Naive B cell (primary cell): ENCODE results near the gene RALGPS2. TPM values are rescaled to one million over a fixed set of nuclear protein-coding genes. Genes with fewer than 3 reads are reported as not detected.
"Not testable (repeated sequence)": the region's sequence is repeated elsewhere in the genome, so short reads cannot be mapped to it uniquely, and the experiment has no call there.

Experiments used
- ATAC-seq, 2 donors: fragments of 150-1000 bp; cut with Tn5 transposase; 2 replicates each; pipeline ENCODE4 v1.10.0; 2021; ENCODE audit warnings: low read depth in 2 of 2, mild to moderate bottlenecking in 2 of 2, moderate library complexity in 2 of 2
- DNase-seq: peaks from one replicate; pipeline ENCODE4 v3.0.0; 2022
- H3K27ac Mint-ChIP-seq, 6 donors: one replicate each; pipeline ENCODE4 v1.8.0; 2020 to 2022; ENCODE audit warnings: mild to moderate bottlenecking in 6 of 6, mixed read lengths in 6 of 6, moderate library complexity in 5 of 6, inconsistent platforms in 2 of 6
- H3K27me3 Mint-ChIP-seq, 3 donors: one replicate each; pipeline ENCODE4 v1.8.0; 2021 to 2022; ENCODE audit warnings: mixed read lengths in 3 of 3, mild to moderate bottlenecking in 1 of 3
- H3K36me3 Mint-ChIP-seq, 2 donors: one replicate each; pipeline ENCODE4 v1.8.0; 2020 to 2022; ENCODE audit warnings: mixed read lengths in 2 of 2, inconsistent platforms in 1 of 2, mild to moderate bottlenecking in 1 of 2
- H3K4me1 Mint-ChIP-seq, 3 donors: one replicate each; pipeline ENCODE4 v1.8.0; 2020 to 2022; ENCODE audit warnings: mixed read lengths in 3 of 3, inconsistent platforms in 1 of 3, mild to moderate bottlenecking in 1 of 3, moderate library complexity in 1 of 3
- H3K4me3 Mint-ChIP-seq, 8 donors: one replicate each; pipeline ENCODE4 v1.8.0; 2020 to 2022; ENCODE audit warnings: mild to moderate bottlenecking in 8 of 8, mixed read lengths in 8 of 8, moderate library complexity in 8 of 8, inconsistent platforms in 2 of 8
- H3K9me3 Mint-ChIP-seq, 7 donors: one replicate each; pipeline ENCODE4 v1.8.0; 2020 to 2022; ENCODE audit warnings: mixed read lengths in 7 of 7, mild to moderate bottlenecking in 5 of 7, inconsistent platforms in 2 of 7, moderate library complexity in 1 of 7
- polyA plus RNA-seq, 6 donors: library from polyadenylated mRNA; unstranded; fragments of 300-500 nt; fragmentation: Illumina TruSeq; gene quantifications; one replicate each; pipeline ENCODE4 v1.2.3, GENCODE V29; 2021; ENCODE audit warnings: low read depth in 6 of 6

The RALGPS2 gene
- polyA plus RNA-seq, 6 donors from 2014 or later = 90.9 to 349 (median 298) TPM

- peaks cover 51 to 53% of the 10 kb centered on the region in 2 donors for H3K36me3 Mint-ChIP-seq
- DNase-seq = no peak
- peaks cover 11 to 63% (median 49%) of the 10 kb centered on the region in 7 donors for H3K9me3 Mint-ChIP-seq
- peaks cover 35 to 71% (median 65%) of the 10 kb centered on the region in 3 donors for H3K4me1 Mint-ChIP-seq
- no peaks in the 10 kb centered on the region for H3K27me3 Mint-ChIP-seq
- H3K4me3 Mint-ChIP-seq = no peak overlapping the region
- H3K27ac Mint-ChIP-seq = peak overlapping the region in 4 of 6 donors; percentile 4 to 75 (median 42)
- ATAC-seq = no peak
Measured at GRCh38 chr1:178752891-178753290, 27.8 kb downstream of the RALGPS2 start.

GRCh38 chr1:178754655-178755256 is 29.7 kb downstream of the RALGPS2 start:
- peaks cover 20 to 80% (median 67%) of the 10 kb centered on the region in 7 donors for H3K9me3 Mint-ChIP-seq
- peaks cover 69 to 71% of the 10 kb centered on the region in 2 donors for H3K36me3 Mint-ChIP-seq
- not testable (repeated sequence) for DNase-seq, ATAC-seq, H3K27me3 Mint-ChIP-seq
- H3K27ac Mint-ChIP-seq = peak overlapping the region in 3 of 6 donors; percentile 49 to 93 (median 70)
- H3K4me3 Mint-ChIP-seq = peak overlapping the region in 2 of 8 donors; percentile 26 to 61
- peaks cover 39 to 70% (median 67%) of the 10 kb centered on the region in 3 donors for H3K4me1 Mint-ChIP-seq

DNA sequence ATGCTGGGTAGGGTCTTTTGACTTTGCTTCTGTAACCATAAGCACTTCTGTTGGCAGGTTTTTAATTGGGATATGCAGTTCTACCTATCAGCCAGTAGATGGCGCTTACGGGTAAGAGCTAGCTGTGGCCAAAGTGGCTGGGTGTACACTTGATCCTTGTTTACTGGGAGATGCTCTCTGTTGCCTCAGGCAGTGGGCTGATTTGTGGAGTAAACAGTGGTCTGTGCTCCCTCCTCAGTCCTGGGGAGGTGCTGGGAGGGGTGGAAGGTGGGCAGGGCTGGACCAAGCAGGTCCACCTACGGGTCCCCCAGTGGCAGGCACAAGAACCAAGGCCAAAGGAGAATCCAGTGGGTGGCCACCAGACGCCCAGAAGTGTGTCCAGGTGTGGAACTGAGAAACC is 43.4 kb downstream of the RALGPS2 start:
- ATAC-seq (peak in 1 of 2 donors; percentile 36), DNase-seq (no peak)
- peak overlapping the region in 4 of 8 donors; percentile 23 to 66 (median 58) for H3K4me3 Mint-ChIP-seq

GRCh38 chr1:178772952-178773351 is 47.9 kb downstream of the RALGPS2 start:
- no peak for ATAC-seq

More for the DNA sequence above, 43.4 kb downstream of the RALGPS2 start:
- peaks cover 51 to 61% of the 10 kb centered on the region in 2 donors for H3K36me3 Mint-ChIP-seq
- H3K27me3 Mint-ChIP-seq = no peaks in the 10 kb centered on the region
- H3K9me3 Mint-ChIP-seq = peaks cover 10 to 63% (median 45%) of the 10 kb centered on the region in 7 donors
- H3K27ac Mint-ChIP-seq = peak overlapping the region; percentile 21 to 92 (median 76)
- peaks cover 42 to 76% (median 62%) of the 10 kb centered on the region in 3 donors for H3K4me1 Mint-ChIP-seq

GRCh38 chr1:178774263-178774662 is 49.2 kb downstream of the RALGPS2 start:
- ATAC-seq (peak in 1 of 2 donors; percentile 23), DNase-seq (no peak)
- Mint-ChIP-seq H3K27me3 (no peaks in the 10 kb centered on the region), H3K9me3 (peaks cover 0 to 12% (median 3%) of the 10 kb centered on the region in 7 donors), H3K27ac (peak overlapping the region in 4 of 6 donors; percentile 27 to 78 (median 40)), H3K4me1 (peaks cover 17 to 67% (median 38%) of the 10 kb centered on the region in 3 donors), H3K36me3 (peaks cover 13 to 23% of the 10 kb centered on the region in 2 donors), H3K4me3 (peak overlapping the region in 1 of 8 donors; percentile 29)

More at GRCh38 chr1:178772952-178773351, 47.9 kb downstream of the RALGPS2 start:
- Mint-ChIP-seq H3K4me3 (no peak overlapping the region), H3K27ac (peak overlapping the region in 2 of 6 donors; percentile 65 to 70), H3K27me3 (no peaks in the 10 kb centered on the region), H3K36me3 (peaks cover 22 to 24% of the 10 kb centered on the region in 2 donors), H3K4me1 (peaks cover 25 to 78% (median 47%) of the 10 kb centered on the region in 3 donors), H3K9me3 (peaks cover 3 to 20% (median 7%) of the 10 kb centered on the region in 7 donors)
- no peak for DNase-seq

GRCh38 chr1:178776553-178776952 is 51.5 kb downstream of the RALGPS2 start:
- peaks cover 21 to 36% of the 10 kb centered on the region in 2 donors for H3K36me3 Mint-ChIP-seq
- no peak for ATAC-seq
- H3K4me3 Mint-ChIP-seq = peak overlapping the region in 1 of 8 donors; percentile 14
- peaks cover 29 to 64% (median 36%) of the 10 kb centered on the region in 3 donors for H3K4me1 Mint-ChIP-seq
- H3K27me3 Mint-ChIP-seq = no peaks in the 10 kb centered on the region
- DNase-seq = no peak
- peaks cover 0 to 6% (median 0%) of the 10 kb centered on the region in 7 donors for H3K9me3 Mint-ChIP-seq
- H3K27ac Mint-ChIP-seq = peak overlapping the region in 2 of 6 donors; percentile 67 to 78

GRCh38 chr1:178781533-178782330 is 56.7 kb downstream of the RALGPS2 start:
- Mint-ChIP-seq H3K27ac (peak overlapping the region; percentile 84 to 93 (median 92)), H3K4me1 (peaks cover 50 to 54% (median 51%) of the 10 kb centered on the region in 3 donors)

GRCh38 chr1:178784131-178784536 is 59.1 kb downstream of the RALGPS2 start:
- ATAC-seq = no peak

More at GRCh38 chr1:178781533-178782330, 56.7 kb downstream of the RALGPS2 start:
- peaks cover 0 to 6% (median 0%) of the 10 kb centered on the region in 7 donors for H3K9me3 Mint-ChIP-seq
- ATAC-seq (peak in 1 of 2 donors; percentile 5), DNase-seq (no peak)
- H3K27me3 Mint-ChIP-seq = no peaks in the 10 kb centered on the region
- H3K4me3 Mint-ChIP-seq = peak overlapping the region in 6 of 8 donors; percentile 44 to 75 (median 52)
- H3K36me3 Mint-ChIP-seq = peaks cover 31 to 43% of the 10 kb centered on the region in 2 donors

DNA sequence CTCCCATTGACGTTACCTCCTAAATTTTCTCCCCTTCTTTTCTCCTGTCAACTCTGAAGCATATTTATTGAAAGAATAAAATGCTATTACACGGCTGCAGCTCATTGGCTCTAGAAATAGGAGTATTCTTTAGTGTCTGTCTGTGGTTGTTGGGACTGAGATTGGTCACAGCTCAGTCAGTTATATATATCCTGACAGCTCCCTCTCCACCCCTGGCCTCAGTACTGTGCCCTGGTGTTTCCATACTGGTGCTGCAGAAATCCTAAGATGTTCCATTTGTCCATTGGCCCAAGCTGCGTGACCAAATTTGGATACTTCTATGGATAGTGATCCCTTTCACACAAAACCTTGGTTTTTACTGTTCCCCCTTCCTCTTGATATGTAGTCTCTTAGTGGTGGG is 67.3 kb downstream of the RALGPS2 start:
- Mint-ChIP-seq H3K27ac (peak overlapping the region; percentile 28 to 89 (median 79)), H3K9me3 (no peaks in the 10 kb centered on the region), H3K36me3 (peaks cover 36 to 42% of the 10 kb centered on the region in 2 donors), H3K27me3 (no peaks in the 10 kb centered on the region), H3K4me1 (peaks cover 44 to 62% (median 59%) of the 10 kb centered on the region in 3 donors), H3K4me3 (no peak overlapping the region)
- ATAC-seq (no peak), DNase-seq (no peak)

More at GRCh38 chr1:178784131-178784536, 59.1 kb downstream of the RALGPS2 start:
- H3K27me3 Mint-ChIP-seq = no peaks in the 10 kb centered on the region
- peaks cover 48 to 59% of the 10 kb centered on the region in 2 donors for H3K36me3 Mint-ChIP-seq
- H3K4me3 Mint-ChIP-seq = no peak overlapping the region
- peaks cover 64 to 71% (median 68%) of the 10 kb centered on the region in 3 donors for H3K4me1 Mint-ChIP-seq
- no peak for DNase-seq
- H3K9me3 Mint-ChIP-seq = peaks cover 0 to 4% (median 0%) of the 10 kb centered on the region in 7 donors
- peak overlapping the region in 3 of 6 donors; percentile 69 to 93 (median 90) for H3K27ac Mint-ChIP-seq

- Mint-ChIP-seq H3K36me3 (peaks cover 38 to 40% of the 10 kb centered on the region in 2 donors), H3K4me3 (peak overlapping the region in 7 of 8 donors; percentile 3 to 64 (median 42)), H3K27me3 (no peaks in the 10 kb centered on the region), H3K9me3 (no peaks in the 10 kb centered on the region), H3K27ac (peak overlapping the region; percentile 17 to 85 (median 78)), H3K4me1 (peaks cover 37 to 61% (median 54%) of the 10 kb centered on the region in 3 donors)
- ATAC-seq (peak; percentile 95 to 96), DNase-seq (peak; percentile 35)
Measured at GRCh38 chr1:178796013-178796412, 71.0 kb downstream of the RALGPS2 start.

GRCh38 chr1:178797590-178797989 is 72.5 kb downstream of the RALGPS2 start:
- DNase-seq = no peak
- peaks cover 36 to 57% (median 48%) of the 10 kb centered on the region in 3 donors for H3K4me1 Mint-ChIP-seq
- no peaks in the 10 kb centered on the region for H3K9me3 Mint-ChIP-seq
- peaks cover 34 to 40% of the 10 kb centered on the region in 2 donors for H3K36me3 Mint-ChIP-seq
- H3K27ac Mint-ChIP-seq = peak overlapping the region in 5 of 6 donors; percentile 26 to 88 (median 42)
- no peak for ATAC-seq
- H3K4me3 Mint-ChIP-seq = peak overlapping the region in 3 of 8 donors; percentile 1 to 45 (median 43)
- no peaks in the 10 kb centered on the region for H3K27me3 Mint-ChIP-seq

- H3K36me3 Mint-ChIP-seq = peaks cover 34 to 40% of the 10 kb centered on the region in 2 donors
- ATAC-seq = no peak
- peak overlapping the region in 1 of 8 donors; percentile 2 for H3K4me3 Mint-ChIP-seq
- H3K9me3 Mint-ChIP-seq = no peaks in the 10 kb centered on the region
- H3K4me1 Mint-ChIP-seq = peaks cover 36 to 60% (median 46%) of the 10 kb centered on the region in 3 donors
- no peaks in the 10 kb centered on the region for H3K27me3 Mint-ChIP-seq
- peak overlapping the region in 3 of 6 donors; percentile 16 to 61 (median 31) for H3K27ac Mint-ChIP-seq
- DNase-seq = no peak
Measured at GRCh38 chr1:178798232-178798861, 73.3 kb downstream of the RALGPS2 start.
